HG02973 (cell line): ENCODE data around the gene TCOF1.

ENCODE experiments used
- ATAC-seq: cut with Tn5 transposase; IDR thresholded peaks from one replicate; pipeline ENCODE4 v1.9.1; 2021; ENCODE audit warnings: moderate library complexity; ENCODE audit not compliant: unreplicated experiment

TCOF1 gene

GRCh38 chr5:150446088-150446487 is 88.6 kb downstream of the TCOF1 start:
- ATAC-seq, result no peak

DNA sequence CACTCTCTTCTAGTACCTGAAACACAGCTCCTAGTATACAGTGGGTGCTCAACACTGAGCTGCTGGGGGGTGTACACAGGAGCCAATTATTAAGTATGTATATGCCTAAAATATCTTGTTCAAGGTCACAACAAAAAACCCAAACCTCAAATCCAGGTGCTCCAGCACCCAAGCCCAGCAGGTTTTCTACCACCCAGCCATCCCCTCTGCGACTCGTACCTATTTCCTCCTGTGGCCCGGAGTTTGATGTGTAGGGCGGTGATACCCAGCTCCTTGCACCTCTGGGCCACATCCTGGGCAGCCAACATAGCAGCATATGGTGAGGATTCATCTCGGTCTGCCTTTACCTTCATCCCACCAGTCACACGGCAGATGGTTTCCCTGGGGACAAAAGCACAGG is 89.1 kb downstream of the TCOF1 start:
- ATAC-seq, result no peak

- no peak for ATAC-seq
Measured at GRCh38 chr5:150447188-150447587, 89.7 kb downstream of the TCOF1 start.

GRCh38 chr5:150448334-150448733 is 90.8 kb downstream of the TCOF1 start:
- ATAC-seq, result no peak

GRCh38 chr5:150448952-150449516 is 91.5 kb downstream of the TCOF1 start:
- ATAC-seq, result peak; percentile 35
